HG03064 (cell line): ENCODE measurements around the gene TXN.

Source experiments
- ATAC-seq: cut with Tn5 transposase; IDR thresholded peaks from one replicate; pipeline ENCODE4 v1.9.1; 2021; ENCODE audit warnings: low read depth; ENCODE audit not compliant: unreplicated experiment

Gene TXN

GRCh38 chr9:110256380-110257096 is at the start of gene TXN:
Gene TXN (minus strand): TSS chr9:110256507. CDS start chr9:110256435, 72 bp downstream.
- ATAC-seq: peak; percentile 60

DNA sequence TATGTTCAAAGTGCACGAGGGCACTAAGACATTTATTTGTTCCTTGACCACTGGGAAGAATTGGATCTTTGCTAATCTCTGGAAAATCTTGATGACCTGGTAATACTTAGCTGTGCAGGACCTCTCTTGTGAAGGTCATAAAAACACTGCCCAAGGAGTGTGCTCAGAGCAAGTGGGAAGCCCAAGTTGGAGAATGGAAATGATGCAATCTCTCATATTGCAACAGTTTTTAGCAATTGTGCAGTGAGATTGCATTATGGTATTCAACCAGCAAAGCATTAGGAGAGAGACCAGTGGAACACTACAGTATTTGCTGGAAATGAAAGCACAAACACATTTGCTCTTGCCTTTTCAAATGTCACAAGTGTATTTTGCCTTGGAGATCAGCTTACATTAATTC is 46.8 kb upstream of the TXN start:
- ATAC-seq: no peak

DNA sequence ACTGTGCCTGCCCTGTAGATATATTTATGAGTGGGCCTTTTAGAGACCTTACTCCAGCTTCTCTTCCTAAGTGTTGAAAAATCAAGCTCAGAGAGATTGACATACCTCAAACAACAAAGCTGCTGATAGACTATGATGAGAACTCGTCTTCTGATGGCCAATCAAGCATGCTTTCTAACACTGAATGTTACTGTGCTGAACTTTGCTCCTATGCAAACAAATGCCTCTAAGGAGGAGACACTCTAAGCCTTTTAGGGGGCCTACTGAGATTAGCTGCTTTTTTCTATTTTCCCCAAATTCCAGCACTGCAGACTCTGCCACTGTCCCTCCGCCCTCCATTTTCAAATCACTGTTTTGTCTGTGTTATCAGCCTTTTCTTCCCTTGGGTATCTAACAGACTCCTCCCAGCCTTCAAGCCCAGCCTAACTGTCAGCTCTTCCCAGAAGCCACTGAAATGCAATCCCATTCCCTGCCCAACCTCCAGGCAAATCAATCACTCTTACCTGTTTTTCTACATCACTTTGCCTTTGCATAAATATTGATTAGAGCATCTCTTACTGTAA is 41.8 kb upstream of the TXN start:
- ATAC-seq: no peak

- ATAC-seq: no peak
These were observed 36.9 kb upstream of the TXN start for GRCh38 chr9:110293248-110293647.

- no peak for ATAC-seq
These were observed 35.7 kb upstream of the TXN start for GRCh38 chr9:110291921-110292557.

GRCh38 chr9:110290001-110290400 is 33.7 kb upstream of the TXN start:
- no peak for ATAC-seq

DNA sequence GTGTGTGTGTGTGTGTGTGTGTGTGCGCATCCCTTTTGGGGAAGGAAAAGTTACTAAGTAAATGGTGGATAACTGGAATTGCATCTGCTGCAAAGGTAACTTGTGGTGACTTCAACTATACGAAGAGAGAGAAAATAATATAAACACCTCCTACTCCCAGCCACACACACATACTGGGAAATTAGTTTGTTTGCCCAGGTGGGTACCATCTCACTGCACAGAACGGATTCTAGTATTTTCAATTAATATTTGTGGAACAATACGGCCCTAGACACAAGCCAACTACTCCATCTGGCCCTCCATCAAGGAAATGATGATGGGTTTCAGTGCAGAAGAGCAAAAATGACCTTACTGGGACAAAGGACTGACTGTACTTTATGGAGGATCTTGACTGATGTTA is 32.2 kb upstream of the TXN start:
- no peak for ATAC-seq

GRCh38 chr9:110287289-110287680 is 31.0 kb upstream of the TXN start:
- no peak for ATAC-seq

DNA sequence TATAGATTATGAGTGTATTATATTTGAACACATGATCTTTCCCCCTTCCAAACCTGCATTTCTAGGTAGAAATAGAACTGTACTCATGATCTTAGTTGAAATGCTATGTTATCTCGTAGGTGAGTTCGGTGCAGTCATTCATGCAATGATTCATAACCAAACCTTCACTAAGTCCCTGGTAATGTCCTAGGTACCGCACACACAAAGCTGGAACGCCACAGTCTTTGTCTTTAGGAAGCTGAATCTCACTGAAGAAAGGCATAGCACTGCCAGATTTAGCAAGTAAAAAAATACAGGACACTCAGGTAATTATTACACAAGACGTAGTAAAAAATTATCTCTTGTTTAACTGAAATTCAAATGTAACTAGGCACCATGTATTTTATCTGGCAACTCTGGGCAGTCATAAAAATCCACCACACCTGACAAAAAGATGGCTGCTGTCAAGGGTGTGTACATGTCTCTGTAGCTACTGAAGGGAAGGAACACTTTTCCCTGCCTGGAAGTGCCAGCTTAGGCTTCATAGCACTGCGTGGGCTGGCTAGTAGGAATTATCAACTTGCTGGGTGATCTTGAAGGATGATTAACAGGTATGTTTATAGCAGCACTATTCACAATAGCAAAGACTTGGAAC is 28.0 kb upstream of the TXN start:
- ATAC-seq: no peak

DNA sequence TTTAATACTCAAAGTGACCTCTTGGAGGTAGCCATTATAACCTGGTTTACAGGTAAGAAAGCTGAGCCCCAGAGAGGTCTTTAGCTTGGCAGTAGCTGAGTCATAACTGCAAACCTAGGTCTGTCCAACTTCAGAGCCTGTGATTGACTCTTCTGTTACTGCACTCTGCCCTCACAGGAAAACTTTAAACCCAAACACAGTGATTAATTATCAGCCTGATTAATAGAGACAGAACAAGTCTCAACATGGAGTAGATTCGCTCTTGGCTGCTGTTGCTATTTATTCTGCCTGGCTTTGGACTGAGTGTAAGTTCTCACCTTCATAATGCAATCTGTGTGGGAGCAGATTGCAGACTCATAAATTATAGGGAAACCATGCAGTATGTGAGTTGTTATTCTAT is 27.4 kb upstream of the TXN start:
- ATAC-seq: no peak

GRCh38 chr9:110282739-110283081 is 26.4 kb upstream of the TXN start:
- no peak for ATAC-seq

DNA sequence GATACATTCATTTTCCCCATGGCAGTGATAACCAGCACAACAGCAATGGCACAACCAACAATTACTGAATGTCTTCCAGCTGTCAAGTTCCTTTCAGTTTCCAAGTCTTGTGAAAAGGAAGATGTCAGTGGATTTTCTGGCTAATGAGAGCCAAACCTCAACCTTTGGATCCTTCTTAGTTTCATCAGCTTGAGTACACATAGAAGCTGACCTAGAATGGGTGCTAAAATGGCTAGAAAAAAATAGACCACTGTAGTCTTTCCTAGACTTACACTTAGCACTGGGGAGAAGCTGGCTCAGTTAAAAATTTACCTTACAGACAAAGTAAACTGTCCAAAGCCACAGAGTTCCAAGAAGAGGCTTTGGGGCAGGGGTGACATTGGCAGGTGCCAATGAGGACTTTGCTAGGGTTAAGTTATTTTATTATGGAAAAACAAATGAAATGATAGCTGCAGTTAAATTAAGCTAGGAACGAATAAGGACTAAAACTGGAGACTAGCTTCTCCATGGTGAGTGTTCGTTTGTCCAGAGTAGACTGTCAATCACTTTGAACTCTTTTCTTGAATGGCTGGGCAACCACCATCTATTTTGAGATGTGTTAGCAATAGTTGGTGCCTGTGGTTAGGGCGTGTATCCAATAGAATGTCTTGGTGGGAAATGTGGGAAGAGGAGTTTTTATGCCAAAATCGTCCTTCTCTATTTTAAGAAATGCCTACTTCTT is 25.9 kb upstream of the TXN start:
- no peak for ATAC-seq

GRCh38 chr9:110278080-110278707 is 21.9 kb upstream of the TXN start:
- no peak for ATAC-seq

DNA sequence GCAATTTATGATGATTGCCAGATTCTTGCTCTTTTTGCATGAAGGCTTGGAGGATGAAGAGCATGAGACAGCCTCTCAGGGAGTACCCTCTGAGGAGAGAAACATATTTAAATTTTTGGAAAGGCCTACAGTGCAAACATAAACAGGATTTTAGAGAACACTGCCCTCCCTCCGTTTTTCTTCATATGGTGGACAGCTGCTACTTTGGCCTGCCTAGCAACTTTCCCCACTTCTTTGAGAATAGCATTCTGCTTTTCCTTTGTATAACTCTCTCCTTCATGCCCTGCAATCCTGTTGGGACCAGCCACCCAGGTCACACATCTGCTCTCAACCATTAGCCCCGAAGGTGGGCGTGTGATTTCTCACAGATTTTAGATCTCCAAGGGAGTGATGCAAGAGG is 20.5 kb upstream of the TXN start:
- no peak for ATAC-seq

GRCh38 chr9:110270211-110270995 is 14.1 kb upstream of the TXN start:
- ATAC-seq: no peak

DNA sequence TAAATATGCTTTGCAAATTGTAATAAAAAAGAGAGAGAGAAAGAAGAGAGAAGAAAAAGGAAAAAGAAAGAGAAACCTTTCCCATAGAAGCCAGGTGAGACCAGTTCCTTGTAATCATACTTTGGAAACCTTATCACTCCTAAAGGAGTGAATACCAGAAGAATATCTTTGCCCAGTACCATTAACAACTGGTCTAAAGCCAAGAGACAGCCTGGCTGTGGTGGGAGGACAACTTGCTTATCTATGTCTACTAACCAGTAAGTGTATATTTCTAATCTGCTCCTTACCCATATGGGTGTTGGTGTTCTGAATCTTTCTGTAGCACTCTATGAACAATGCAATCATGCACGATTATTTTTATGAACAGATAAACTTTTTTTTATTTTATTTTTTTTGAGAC is 10.5 kb upstream of the TXN start:
- no peak for ATAC-seq

GRCh38 chr9:110261632-110262031 is 5.3 kb upstream of the TXN start:
- no peak for ATAC-seq

DNA sequence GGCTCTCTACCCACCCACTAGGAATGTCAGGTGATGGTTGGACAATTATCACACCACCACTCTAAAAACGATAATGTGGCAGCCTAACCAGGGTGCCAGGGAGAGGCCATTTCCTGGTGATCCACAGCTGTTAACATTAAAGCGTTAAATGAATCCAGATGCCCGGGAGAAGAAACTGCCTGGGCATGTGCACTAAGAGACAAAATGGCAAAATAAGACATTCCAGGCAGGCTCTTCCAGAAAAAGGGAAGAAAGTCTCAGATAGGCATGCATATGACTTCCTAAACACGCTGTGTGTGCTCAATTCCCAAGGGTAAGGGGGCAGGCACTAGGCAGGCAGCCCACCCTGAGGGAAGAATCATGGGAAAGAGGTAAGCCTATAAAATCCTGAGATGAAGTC is 4.6 kb upstream of the TXN start:
- no peak for ATAC-seq

DNA sequence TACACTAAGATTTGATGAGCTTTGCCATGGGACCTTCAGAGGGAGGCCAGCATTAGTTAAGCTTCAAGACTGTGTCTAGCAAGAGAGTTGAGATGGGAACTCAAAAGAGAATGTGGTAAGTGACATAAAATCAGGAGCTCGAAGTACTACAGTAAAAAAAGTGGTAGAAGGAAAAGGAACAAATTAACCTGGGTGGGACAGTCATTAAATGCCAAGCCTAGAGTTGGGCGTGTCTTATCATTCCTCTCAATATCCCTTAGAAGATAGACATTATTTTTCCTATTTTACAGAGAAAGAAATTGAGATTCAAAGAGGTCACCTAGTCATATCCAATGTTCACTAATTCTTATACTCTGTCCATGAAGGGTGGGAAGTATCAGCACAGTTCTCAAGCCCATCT is 3.3 kb upstream of the TXN start:
- ATAC-seq: no peak

GRCh38 chr9:110258690-110259091 is 2.4 kb upstream of the TXN start:
- no peak for ATAC-seq
